LNCAP (cell line): Measurements from ENCODE around the gene TUBB2B.

Source experiments
- CTCF ChIP-seq: fragments of 450-650 bp; IDR thresholded peaks from 2 replicates; pipeline ENCODE4 v1.5.1; 2017; ENCODE audit warnings: mild to moderate bottlenecking

TUBB2B gene

DNA sequence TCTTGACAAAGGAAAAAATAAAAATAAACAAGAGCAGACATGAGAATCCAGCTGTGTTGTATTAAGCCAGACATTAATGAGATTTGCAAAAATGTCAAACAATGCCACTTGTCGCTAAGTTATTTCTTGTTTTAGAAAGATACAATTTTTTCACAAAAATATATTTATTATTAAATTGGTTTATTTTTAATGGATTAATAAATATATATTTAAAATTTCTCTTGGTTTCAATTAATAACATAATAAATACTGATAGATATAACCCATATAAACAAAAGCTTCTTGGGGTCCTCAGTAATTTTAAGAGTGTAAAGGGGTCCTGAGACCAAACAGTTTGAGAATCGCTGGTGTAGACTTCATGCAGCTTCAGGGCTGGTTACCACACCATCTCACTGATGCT, 26.1 kb downstream of the TUBB2B start:
- no peak for TF ChIP-seq CTCF

- TF ChIP-seq CTCF = no peak
Observed at GRCh38 chr6:3200682-3201081, 26.8 kb downstream of the TUBB2B start.

- no peak for TF ChIP-seq CTCF
Observed at GRCh38 chr6:3199382-3199781, 28.1 kb downstream of the TUBB2B start.

GRCh38 chr6:3196770-3197169, 30.7 kb downstream of the TUBB2B start:
- no peak for TF ChIP-seq CTCF

- TF ChIP-seq CTCF = no peak
Observed at GRCh38 chr6:3195695-3196497, 31.6 kb downstream of the TUBB2B start.

GRCh38 chr6:3195420-3195694, 32.1 kb downstream of the TUBB2B start:
- TF ChIP-seq CTCF = no peak

DNA sequence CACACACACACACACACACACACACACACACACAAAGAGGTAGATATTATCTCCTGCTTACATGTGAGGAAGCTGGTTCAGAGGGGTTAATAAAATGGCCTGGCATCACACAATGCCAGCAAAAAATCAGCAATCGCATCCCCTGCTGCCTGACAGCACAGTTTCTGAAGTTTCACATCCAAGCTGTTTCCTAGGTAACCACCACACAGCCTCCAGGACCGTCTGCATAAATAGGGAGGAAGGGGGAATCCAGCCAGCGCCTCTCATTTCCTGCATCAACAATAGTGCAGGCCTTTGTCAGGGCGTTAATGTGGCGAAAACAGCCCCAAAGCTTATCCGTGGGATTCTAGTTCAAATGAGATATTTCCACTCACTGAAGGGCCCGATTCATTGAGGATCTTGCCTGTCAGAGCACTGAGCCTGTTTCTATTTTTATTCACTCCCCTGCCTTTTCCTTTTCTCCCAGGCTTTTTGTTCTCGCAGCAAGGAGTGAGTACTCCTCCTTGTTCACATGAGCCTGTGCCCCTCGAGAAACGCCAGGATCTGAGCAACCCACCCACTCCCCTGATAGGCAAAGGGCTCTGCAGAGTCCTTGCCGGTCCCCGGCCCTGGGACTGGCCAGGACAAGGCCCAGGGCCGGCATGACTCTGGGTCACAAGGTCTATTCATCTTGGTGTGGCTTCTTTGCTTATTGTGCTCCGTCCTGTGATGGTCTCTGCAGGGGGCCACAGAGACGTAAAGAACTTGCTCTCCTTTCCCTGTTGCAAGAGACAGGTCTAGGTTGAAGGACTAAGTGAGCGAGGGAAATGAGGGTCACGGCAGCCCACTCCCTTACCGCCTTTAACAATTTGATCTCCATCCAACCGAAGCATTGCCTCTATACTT, 32.7 kb downstream of the TUBB2B start:
- no peak for TF ChIP-seq CTCF
